ENCODE measurements around the gene KRT36.
A peak's percentile ranks its signal among the peaks of the same experiment; 100 is the strongest.

Gene KRT36

DNA sequence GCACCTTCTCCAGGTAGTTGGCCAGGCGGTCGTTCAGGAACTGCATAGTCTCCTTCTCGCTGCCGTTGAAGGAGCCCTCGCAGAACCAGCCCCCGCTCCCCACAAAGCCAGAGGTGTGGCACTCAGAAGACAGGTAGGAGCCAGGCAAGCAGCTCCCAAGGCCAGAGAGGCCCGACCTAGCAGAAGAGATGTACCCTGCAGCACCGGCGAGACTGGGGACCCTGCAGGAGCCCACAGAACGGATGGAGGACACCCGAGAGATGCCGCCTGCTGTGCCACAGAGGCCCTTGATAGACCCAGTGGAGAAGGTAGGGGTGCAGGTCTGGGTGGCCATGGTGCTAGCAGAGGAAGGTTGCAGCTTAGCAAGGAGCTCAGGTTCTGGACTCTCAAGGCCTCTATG is at the start of gene KRT36:
KRT36 (minus strand) TSS at position 380 of the 400 bp plus-strand sequence; CDS start at position 334, 46 bp downstream.
- peaks cover 2% of the 10 kb centered on the region for H3K4me1 ChIP-seq (ENCODE audit: insufficient read depth, insufficient read length)
- TF ChIP-seq ZNF274 (IDR thresholded peaks at IDR 0.05; ENCODE audit: low read depth, low read length) (no peak), YY1 (IDR thresholded peaks at IDR 0.05; ENCODE audit: insufficient read depth, insufficient read length) (no peak), SUZ12 (IDR thresholded peaks at IDR 0.05; ENCODE audit: extremely low read depth, insufficient read depth, insufficient read length) (no peak)
- H3K27me3 ChIP-seq (ENCODE audit: insufficient read depth, insufficient read length) = no peaks in the 10 kb centered on the region
- no peak within 1 kb of the TSS for H3K9ac ChIP-seq (ENCODE audit: insufficient read length, low read depth)
- no peaks in the 10 kb centered on the region for H3K9me3 ChIP-seq (ENCODE audit: insufficient read depth, low read length)
- no peak within 1 kb of the TSS for H3K4me3 ChIP-seq (ENCODE audit: insufficient read length, low read depth)
- DNase-seq (ENCODE audit: low read depth, low spot score) = no peak
- H3K36me3 ChIP-seq (ENCODE audit: insufficient read depth, insufficient read length, low read length) = no peaks in the 10 kb centered on the region

DNA sequence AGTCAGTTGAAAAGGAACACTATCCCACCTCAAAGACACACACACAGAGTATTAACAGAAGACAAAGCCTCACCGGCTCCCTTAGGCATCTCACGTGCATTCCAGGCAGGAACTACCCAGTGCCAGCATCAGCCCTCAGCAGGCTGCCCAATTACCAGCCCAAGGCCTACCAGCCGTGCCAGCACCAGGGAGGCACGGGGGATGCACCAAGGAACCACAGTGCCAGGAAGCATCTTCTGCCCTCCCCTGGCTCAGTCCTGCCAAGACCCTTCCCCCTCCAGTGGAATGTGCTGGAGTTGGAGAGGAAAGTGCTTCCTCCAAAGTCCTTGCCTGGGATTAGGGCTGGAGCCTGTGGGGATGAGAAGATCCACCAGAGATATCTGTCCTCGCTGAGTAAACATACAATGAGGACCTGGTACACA is 49.4 kb upstream of the KRT36 start:
- Histone ChIP-seq H3K27me3 (ENCODE audit: insufficient read depth, insufficient read length) (no peaks in the 10 kb centered on the region), H3K4me3 (ENCODE audit: insufficient read length, low read depth) (no peak overlapping the region), H3K9ac (ENCODE audit: insufficient read length, low read depth) (peak overlapping the region; percentile 34), H3K36me3 (ENCODE audit: insufficient read depth, insufficient read length, low read length) (no peaks in the 10 kb centered on the region), H3K9me3 (ENCODE audit: insufficient read depth, low read length) (no peaks in the 10 kb centered on the region), H3K4me1 (ENCODE audit: insufficient read depth, insufficient read length) (peaks cover 33% of the 10 kb centered on the region)
- no peak for TF ChIP-seq ZNF274 (IDR thresholded peaks at IDR 0.05; ENCODE audit: low read depth, low read length)
- TF ChIP-seq SUZ12 (IDR thresholded peaks at IDR 0.05; ENCODE audit: extremely low read depth, insufficient read depth, insufficient read length) = no peak
- no peak for DNase-seq (ENCODE audit: low read depth, low spot score)

- no peak overlapping the region for H3K4me3 ChIP-seq (ENCODE audit: insufficient read length, low read depth)
- H3K9me3 ChIP-seq (ENCODE audit: insufficient read depth, low read length) = no peaks in the 10 kb centered on the region
- DNase-seq (ENCODE audit: low read depth, low spot score) = no peak
- H3K36me3 ChIP-seq (ENCODE audit: insufficient read depth, insufficient read length, low read length) = no peaks in the 10 kb centered on the region
- H3K27me3 ChIP-seq (ENCODE audit: insufficient read depth, insufficient read length) = no peaks in the 10 kb centered on the region
- TF ChIP-seq ZNF274 (IDR thresholded peaks at IDR 0.05; ENCODE audit: low read depth, low read length) = no peak
- TF ChIP-seq SUZ12 (IDR thresholded peaks at IDR 0.05; ENCODE audit: extremely low read depth, insufficient read depth, insufficient read length) = no peak
- no peak for TF ChIP-seq YY1 (IDR thresholded peaks at IDR 0.05; ENCODE audit: insufficient read depth, insufficient read length)
- peaks cover 33% of the 10 kb centered on the region for H3K4me1 ChIP-seq (ENCODE audit: insufficient read depth, insufficient read length)
- H3K9ac ChIP-seq (ENCODE audit: insufficient read length, low read depth) = peak overlapping the region; percentile 34
Observed at GRCh38 chr17:41538565-41538991, 48.9 kb upstream of the KRT36 start.

- no peak for DNase-seq (ENCODE audit: low read depth, low spot score)
- no peak overlapping the region for H3K4me3 ChIP-seq (ENCODE audit: insufficient read length, low read depth)
- no peaks in the 10 kb centered on the region for H3K36me3 ChIP-seq (ENCODE audit: insufficient read depth, insufficient read length, low read length)
- no peaks in the 10 kb centered on the region for H3K27me3 ChIP-seq (ENCODE audit: insufficient read depth, insufficient read length)
- H3K4me1 ChIP-seq (ENCODE audit: insufficient read depth, insufficient read length) = peaks cover 33% of the 10 kb centered on the region
- H3K9me3 ChIP-seq (ENCODE audit: insufficient read depth, low read length) = no peaks in the 10 kb centered on the region
- TF ChIP-seq YY1 (IDR thresholded peaks at IDR 0.05; ENCODE audit: insufficient read depth, insufficient read length) = no peak
- no peak for TF ChIP-seq ZNF274 (IDR thresholded peaks at IDR 0.05; ENCODE audit: low read depth, low read length)
- no peak for TF ChIP-seq SUZ12 (IDR thresholded peaks at IDR 0.05; ENCODE audit: extremely low read depth, insufficient read depth, insufficient read length)
- H3K9ac ChIP-seq (ENCODE audit: insufficient read length, low read depth) = no peak overlapping the region
Observed at GRCh38 chr17:41537990-41538389, 48.3 kb upstream of the KRT36 start.

DNA sequence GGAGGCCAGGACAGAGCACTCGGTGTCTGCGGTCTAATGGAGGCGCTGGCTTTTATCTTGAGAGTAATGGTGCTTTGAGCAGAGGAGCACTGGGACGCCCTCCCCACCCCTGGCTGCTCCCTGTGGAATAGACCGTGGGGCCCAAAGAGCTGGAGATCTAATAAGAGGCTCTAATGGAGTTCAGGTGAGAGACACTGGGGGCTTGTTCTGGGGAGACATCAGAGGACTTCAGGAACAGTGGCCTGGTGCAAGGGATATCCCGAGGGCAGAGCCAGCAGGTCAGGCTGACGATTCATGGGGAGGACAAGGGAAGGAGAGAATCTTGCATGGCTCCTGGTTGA is 47.9 kb upstream of the KRT36 start:
- no peak for DNase-seq (ENCODE audit: low read depth, low spot score)
- Histone ChIP-seq H3K4me3 (ENCODE audit: insufficient read length, low read depth) (no peak overlapping the region), H3K9ac (ENCODE audit: insufficient read length, low read depth) (no peak overlapping the region), H3K9me3 (ENCODE audit: insufficient read depth, low read length) (no peaks in the 10 kb centered on the region), H3K36me3 (ENCODE audit: insufficient read depth, insufficient read length, low read length) (no peaks in the 10 kb centered on the region), H3K27me3 (ENCODE audit: insufficient read depth, insufficient read length) (no peaks in the 10 kb centered on the region), H3K4me1 (ENCODE audit: insufficient read depth, insufficient read length) (peaks cover 33% of the 10 kb centered on the region)
- TF ChIP-seq SUZ12 (IDR thresholded peaks at IDR 0.05; ENCODE audit: extremely low read depth, insufficient read depth, insufficient read length) = no peak
- TF ChIP-seq ZNF274 (IDR thresholded peaks at IDR 0.05; ENCODE audit: low read depth, low read length) = no peak
- no peak for TF ChIP-seq YY1 (IDR thresholded peaks at IDR 0.05; ENCODE audit: insufficient read depth, insufficient read length)

DNA sequence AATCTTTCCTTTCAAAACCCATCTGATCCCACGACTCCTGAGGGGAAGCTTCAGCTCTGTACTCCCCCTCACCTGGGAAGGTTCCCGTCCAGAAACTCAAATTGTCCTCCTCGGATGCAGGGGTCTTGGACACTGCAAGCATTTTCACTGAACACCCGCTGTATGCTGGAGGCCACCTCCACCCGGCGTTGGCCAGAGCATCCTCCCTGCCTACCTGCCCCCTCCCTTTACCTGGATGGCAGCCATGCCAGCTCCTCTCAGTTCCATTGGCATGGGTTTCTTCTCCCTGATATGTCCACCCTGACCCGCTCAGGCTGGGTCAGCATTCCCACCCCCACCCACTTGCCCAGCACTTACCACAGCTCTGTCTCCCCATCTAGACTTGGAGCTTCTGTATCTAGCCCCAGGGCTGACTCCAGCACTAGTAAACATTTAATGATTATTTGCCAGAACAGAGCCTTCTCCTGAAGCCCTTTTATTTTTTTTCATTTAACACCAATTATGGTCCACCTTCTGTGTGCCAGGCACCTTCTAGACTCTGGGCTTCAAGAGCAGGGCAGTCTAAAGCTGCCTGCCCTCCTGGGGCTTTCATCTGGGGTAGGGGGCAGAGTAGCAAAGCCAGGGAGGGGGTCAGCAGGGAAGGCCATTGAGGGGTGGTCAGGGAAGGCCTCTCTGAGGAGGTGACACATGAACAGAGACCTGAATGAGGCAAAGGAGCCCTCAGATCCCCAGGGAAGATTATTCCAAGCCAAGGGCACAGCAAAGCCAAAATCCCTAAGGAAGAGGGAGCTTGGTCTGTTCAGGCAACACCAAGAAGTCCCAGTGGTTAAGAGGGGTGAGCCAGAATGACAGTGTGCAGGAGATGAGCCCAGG is 47.3 kb upstream of the KRT36 start:
- Histone ChIP-seq H3K4me3 (ENCODE audit: insufficient read length, low read depth) (no peak overlapping the region), H3K9ac (ENCODE audit: insufficient read length, low read depth) (no peak overlapping the region), H3K36me3 (ENCODE audit: insufficient read depth, insufficient read length, low read length) (no peaks in the 10 kb centered on the region), H3K4me1 (ENCODE audit: insufficient read depth, insufficient read length) (peaks cover 33% of the 10 kb centered on the region), H3K27me3 (ENCODE audit: insufficient read depth, insufficient read length) (no peaks in the 10 kb centered on the region), H3K9me3 (ENCODE audit: insufficient read depth, low read length) (no peaks in the 10 kb centered on the region)
- no peak for DNase-seq (ENCODE audit: low read depth, low spot score)
- TF ChIP-seq SUZ12 (IDR thresholded peaks at IDR 0.05; ENCODE audit: extremely low read depth, insufficient read depth, insufficient read length) = no peak
- no peak for TF ChIP-seq ZNF274 (IDR thresholded peaks at IDR 0.05; ENCODE audit: low read depth, low read length)
- no peak for TF ChIP-seq YY1 (IDR thresholded peaks at IDR 0.05; ENCODE audit: insufficient read depth, insufficient read length)

DNA sequence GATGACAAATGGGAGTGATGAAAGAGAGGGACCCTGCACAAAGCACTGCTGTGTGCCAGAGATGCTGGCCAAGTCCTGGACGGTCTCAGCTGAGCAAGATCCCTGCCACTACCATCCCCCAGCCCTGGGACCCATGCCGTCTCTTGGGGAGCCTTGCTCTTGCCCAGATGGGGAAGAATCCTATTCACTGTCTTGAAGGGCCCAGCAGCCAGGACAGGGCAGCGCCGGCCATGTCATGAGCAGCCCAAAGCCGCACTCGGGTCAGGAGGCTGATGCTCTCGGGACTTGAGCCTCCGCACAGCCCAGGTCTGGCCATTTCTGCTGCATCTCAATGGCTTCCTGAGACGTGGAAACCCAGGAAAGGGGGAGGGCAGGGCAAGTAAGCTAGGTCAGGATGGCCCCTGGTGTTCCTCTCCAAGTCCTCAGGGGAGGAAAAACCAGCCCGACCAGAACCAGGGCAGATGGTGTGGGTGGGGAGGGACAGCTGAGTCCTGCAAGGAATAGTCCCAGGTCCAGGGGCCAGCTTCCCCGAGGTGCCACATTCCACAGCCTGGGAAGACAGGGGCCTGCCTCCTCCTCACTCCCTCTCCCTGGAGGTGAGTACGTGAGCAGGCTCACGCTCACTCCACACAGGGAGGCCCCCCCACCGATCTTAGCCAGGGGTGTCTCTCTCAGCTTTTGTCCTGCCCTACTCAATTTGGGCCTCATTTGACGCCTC is 46.2 kb upstream of the KRT36 start:
- no peak for DNase-seq (ENCODE audit: low read depth, low spot score)
- Histone ChIP-seq H3K9ac (ENCODE audit: insufficient read length, low read depth) (no peak overlapping the region), H3K9me3 (ENCODE audit: insufficient read depth, low read length) (no peaks in the 10 kb centered on the region), H3K4me1 (ENCODE audit: insufficient read depth, insufficient read length) (peaks cover 33% of the 10 kb centered on the region), H3K27me3 (ENCODE audit: insufficient read depth, insufficient read length) (no peaks in the 10 kb centered on the region), H3K4me3 (ENCODE audit: insufficient read length, low read depth) (no peak overlapping the region), H3K36me3 (ENCODE audit: insufficient read depth, insufficient read length, low read length) (no peaks in the 10 kb centered on the region)
- TF ChIP-seq SUZ12 (IDR thresholded peaks at IDR 0.05; ENCODE audit: extremely low read depth, insufficient read depth, insufficient read length) = no peak
- TF ChIP-seq ZNF274 (IDR thresholded peaks at IDR 0.05; ENCODE audit: low read depth, low read length) = no peak
- TF ChIP-seq YY1 (IDR thresholded peaks at IDR 0.05; ENCODE audit: insufficient read depth, insufficient read length) = no peak

Data from NT2/D1 (cell line).